Smooth muscle cell (in vitro differentiated cells): ENCODE data around the gene AKAP13. TPM values are rescaled to one million over a fixed set of nuclear protein-coding genes. Genes with fewer than 3 reads are reported as not detected.

Source experiments
- DNase-seq: peaks from one replicate; lab custom pipeline; 2025; ENCODE audit not compliant: unreplicated experiment; lab: John Stamatoyannopoulos, UW
- H2AFZ ChIP-seq: fragments of 200-600 bp; sonication (generic); 2 replicates; pipeline ENCODE4 v1.6.0; 2016; ENCODE audit warnings: antibody characterized with exemption, low read depth, mild to moderate bottlenecking
- H3F3A ChIP-seq: fragments of 200-600 bp; sonication (generic); 2 replicates; pipeline ENCODE4 v1.6.0; 2017; ENCODE audit warnings: antibody characterized with exemption, low read depth
- H3K27ac ChIP-seq: fragments of 200-600 bp; sonication (generic); 2 replicates; pipeline ENCODE4 v1.5.1; 2016; ENCODE audit warnings: low read depth, mild to moderate bottlenecking
- H3K27me3 ChIP-seq: fragments of 200-600 bp; sonication (generic); 2 replicates; pipeline ENCODE4 v1.6.1; 2016; ENCODE audit warnings: low read depth, mild to moderate bottlenecking
- H3K36me3 ChIP-seq: fragments of 200-600 bp; sonication (generic); 2 replicates; pipeline ENCODE4 v1.5.1; 2016; ENCODE audit warnings: low read depth
- H3K4me1 ChIP-seq: fragments of 200-600 bp; sonication (generic); 2 replicates; pipeline ENCODE4 v1.5.1; 2016; ENCODE audit warnings: low read depth
- H3K4me2 ChIP-seq: fragments of 200-600 bp; sonication (generic); 2 replicates; pipeline ENCODE4 v1.6.0; 2016; ENCODE audit warnings: mild to moderate bottlenecking
- H3K4me3 ChIP-seq: fragments of 200-600 bp; sonication (generic); 2 replicates; pipeline ENCODE4 v1.5.1; 2016; ENCODE audit warnings: mild to moderate bottlenecking
- H3K79me2 ChIP-seq: fragments of 200-600 bp; sonication (generic); 2 replicates; pipeline ENCODE4 v1.6.0; 2016; ENCODE audit warnings: low read depth, mild to moderate bottlenecking
- H3K9ac ChIP-seq: fragments of 200-600 bp; sonication (generic); 2 replicates; pipeline ENCODE4 v1.6.0; 2016; ENCODE audit warnings: low read depth
- H3K9me3 ChIP-seq: fragments of 200-600 bp; sonication (generic); replicated peaks from 2 replicates; pipeline ENCODE4 v1.5.1; 2016; ENCODE audit warnings: low read depth
- H4K20me1 ChIP-seq: fragments of 200-600 bp; sonication (generic); 2 replicates; pipeline ENCODE4 v1.6.0; 2016; ENCODE audit warnings: low read depth
- WGBS: methylation state at CpG from one replicate; pipeline ENCODE4 v1.1.7; 2016; ENCODE audit warnings: low lambda C conversion rate; 5-methylcytosine and 5-hydroxymethylcytosine counted together
- polyA plus RNA-seq: library from polyadenylated mRNA; unstranded; fragments of >200 nt; fragmentation: Nextera tagmentation; extraction: Ambion mirVana; gene quantifications from 2 replicates; pipeline ENCODE4 v1.2.1, GENCODE V29; 2016
- total RNA-seq: library from RNA; depleted of rRNA; stranded (reverse); fragments of >200 nt; gene quantifications from 2 replicates; pipeline ENCODE4 v1.2.3, GENCODE V29; 2014
- TF ChIP-seq, protein P1 (sequence below): fragments of 200-600 bp; sonication (generic); IDR thresholded peaks from 2 replicates; pipeline ENCODE4 v1.5.1; 2017; ENCODE audit warnings: borderline replicate concordance, mild to moderate bottlenecking, antibody characterized with exemption; ENCODE audit not compliant: insufficient read depth, poor library complexity, severe bottlenecking

The AKAP13 gene
- total and polyA plus RNA-seq, 2 experiments from 2014 or later, result 43.3 to 63.5 TPM

DNA sequence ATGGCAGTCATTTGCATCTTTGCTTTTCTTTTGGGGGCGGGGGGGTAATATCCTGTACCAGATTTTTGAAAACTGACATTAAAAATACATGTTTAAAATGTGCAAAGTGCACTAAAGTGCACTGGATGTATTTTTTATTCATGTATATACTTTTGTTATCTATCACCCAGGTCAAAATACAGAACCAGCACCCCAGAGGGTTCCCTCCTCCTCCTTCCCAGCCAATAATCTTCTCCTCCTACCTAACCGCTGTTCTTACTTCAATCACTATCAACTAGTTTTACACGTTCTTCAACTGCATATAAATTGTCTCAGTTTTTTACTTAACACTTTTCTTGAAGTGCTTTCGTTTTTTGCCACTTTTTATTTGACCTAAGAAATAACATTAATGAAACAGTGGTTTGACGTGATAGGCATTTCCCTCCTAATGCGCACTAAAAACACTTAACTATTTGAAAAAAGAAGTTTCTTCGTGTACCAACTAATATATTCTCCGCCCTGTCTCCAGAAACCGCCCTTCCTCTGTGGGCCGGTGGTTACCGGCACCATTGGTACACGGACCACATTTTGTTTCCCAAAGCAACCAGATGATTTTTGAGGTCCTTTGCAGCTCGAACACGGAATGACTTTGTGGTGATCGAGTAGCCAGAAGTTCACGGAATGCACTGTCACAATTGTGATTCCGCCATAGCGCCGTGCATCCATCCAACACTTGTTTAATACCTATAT, 836 bp upstream of the AKAP13 start:
- Histone ChIP-seq H3F3A (no peaks in the 10 kb centered on the region), H3K9ac (peak overlapping the region; percentile 2), H3K4me1 (peaks cover 23% of the 10 kb centered on the region), H3K4me3 (peak overlapping the region; percentile 97), H3K79me2 (peaks cover 38% of the 10 kb centered on the region), H3K27ac (peak overlapping the region; percentile 58), H2AFZ (peak overlapping the region; percentile 60), H3K9me3 (no peaks in the 10 kb centered on the region), H3K27me3 (no peaks in the 10 kb centered on the region), H3K36me3 (no peaks in the 10 kb centered on the region), H3K4me2 (peak overlapping the region; percentile 83), H4K20me1 (peaks cover 36% of the 10 kb centered on the region)
- DNase-seq, result no peak
- 9% methylated on average over 19 of the region's 19 CpGs for WGBS
- TF ChIP-seq, protein P1, sequence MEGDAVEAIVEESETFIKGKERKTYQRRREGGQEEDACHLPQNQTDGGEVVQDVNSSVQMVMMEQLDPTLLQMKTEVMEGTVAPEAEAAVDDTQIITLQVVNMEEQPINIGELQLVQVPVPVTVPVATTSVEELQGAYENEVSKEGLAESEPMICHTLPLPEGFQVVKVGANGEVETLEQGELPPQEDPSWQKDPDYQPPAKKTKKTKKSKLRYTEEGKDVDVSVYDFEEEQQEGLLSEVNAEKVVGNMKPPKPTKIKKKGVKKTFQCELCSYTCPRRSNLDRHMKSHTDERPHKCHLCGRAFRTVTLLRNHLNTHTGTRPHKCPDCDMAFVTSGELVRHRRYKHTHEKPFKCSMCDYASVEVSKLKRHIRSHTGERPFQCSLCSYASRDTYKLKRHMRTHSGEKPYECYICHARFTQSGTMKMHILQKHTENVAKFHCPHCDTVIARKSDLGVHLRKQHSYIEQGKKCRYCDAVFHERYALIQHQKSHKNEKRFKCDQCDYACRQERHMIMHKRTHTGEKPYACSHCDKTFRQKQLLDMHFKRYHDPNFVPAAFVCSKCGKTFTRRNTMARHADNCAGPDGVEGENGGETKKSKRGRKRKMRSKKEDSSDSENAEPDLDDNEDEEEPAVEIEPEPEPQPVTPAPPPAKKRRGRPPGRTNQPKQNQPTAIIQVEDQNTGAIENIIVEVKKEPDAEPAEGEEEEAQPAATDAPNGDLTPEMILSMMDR, result no peak

DNA sequence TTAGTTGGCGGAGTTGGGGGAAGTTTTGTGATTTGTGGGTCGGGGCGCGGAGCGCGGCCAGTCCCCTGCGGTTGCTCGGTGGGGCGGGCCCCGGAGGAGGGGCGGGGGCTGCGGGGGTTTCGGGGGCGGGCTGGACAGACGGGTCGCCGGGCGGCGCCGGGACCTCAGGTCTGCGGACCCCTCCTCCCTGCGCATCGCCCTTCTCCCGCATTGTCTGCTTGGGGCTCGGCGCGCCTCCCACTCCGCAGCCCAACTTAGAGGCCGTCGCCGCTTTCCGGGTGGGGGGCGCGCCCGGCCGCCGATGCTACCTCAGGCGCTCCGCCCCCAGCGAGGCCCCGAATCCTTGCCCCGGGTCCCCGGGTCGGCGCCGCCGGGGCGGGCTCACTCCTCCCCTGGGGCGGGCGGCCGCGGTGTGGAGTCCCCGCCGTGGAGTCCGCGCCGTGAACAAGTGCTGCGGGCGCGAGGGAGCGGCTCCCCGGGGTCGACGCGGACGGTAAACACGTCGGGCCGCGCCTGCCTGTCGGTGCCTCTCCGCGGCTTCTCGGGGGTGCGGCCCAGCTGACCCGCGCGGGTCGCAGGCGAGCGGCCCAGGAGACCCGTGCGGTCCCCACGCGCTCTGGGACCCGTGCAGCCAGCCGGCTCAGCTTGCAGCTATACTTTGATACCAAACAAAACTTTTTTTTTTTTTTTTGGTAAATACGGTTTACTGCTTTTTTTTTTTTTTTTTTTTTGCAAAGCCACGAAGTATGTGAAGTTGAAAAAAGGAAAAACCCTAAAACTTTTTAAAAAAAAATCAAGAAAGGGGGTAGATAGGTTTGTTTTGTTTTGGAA, 624 bp downstream of the AKAP13 start:
- TF ChIP-seq, protein P1, result no peak
- peaks cover 50% of the 10 kb centered on the region for H4K20me1 ChIP-seq
- H3K27ac ChIP-seq, result peak overlapping the region; percentile 90
- peak overlapping the region; percentile 91 for H3K9ac ChIP-seq
- no peaks in the 10 kb centered on the region for H3F3A ChIP-seq
- peak; percentile 62 for DNase-seq
- WGBS, result 0% methylated on average over 26 of the region's 89 CpGs
- peak overlapping the region; percentile 88 for H2AFZ ChIP-seq
- H3K4me3 ChIP-seq, result peak overlapping the region; percentile 97
- H3K4me1 ChIP-seq, result peaks cover 23% of the 10 kb centered on the region
- peak overlapping the region; percentile 91 for H3K4me2 ChIP-seq
- peaks cover 52% of the 10 kb centered on the region for H3K79me2 ChIP-seq
- H3K9me3 ChIP-seq, result no peaks in the 10 kb centered on the region
- H3K27me3 ChIP-seq, result no peaks in the 10 kb centered on the region
- no peaks in the 10 kb centered on the region for H3K36me3 ChIP-seq

DNA sequence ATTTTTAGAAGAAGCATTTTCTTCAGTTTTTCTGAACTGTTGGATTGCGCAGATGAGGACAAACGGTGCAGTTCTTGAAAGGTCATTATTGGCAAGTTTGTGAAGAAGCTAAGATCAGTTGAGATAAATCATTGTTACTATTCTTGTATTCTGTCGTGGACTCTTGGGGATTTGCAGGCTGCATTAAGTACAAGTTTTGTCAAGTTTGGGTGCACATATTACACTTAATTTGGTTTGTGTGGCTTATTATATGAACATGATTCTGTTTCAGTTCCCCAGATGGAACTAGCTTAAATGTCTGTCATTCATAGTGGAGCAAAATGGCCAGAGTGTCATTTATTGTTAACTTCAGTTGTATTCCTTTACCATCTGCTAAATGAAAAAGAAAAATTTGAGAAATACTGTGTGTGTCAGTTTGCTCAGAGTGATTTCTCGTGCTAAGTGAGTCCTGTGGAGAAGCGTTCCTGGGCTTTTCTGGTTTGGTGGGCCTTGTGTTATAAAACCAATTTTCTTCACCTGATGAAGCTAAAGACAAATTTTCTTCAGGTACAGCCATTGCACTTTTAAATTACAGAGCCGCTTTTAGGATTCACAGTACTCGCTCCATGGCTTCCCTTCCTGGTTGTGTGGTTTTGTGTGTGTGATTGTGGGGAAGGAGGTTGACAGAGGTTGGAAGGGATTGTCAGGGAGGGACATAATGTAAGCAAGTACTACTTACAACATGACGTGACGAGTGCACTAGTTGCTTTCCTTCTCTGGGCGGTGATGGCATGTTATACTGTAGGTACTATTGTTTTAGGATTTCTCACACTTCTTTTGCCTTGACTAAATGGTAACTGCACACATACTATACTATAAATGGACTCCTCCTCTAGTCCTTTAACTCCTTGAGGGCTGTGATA, 1.7 kb downstream of the AKAP13 start:
- peak overlapping the region; percentile 91 for H3K4me2 ChIP-seq
- H3K9ac ChIP-seq, result peak overlapping the region; percentile 91
- no peaks in the 10 kb centered on the region for H3K36me3 ChIP-seq
- no peaks in the 10 kb centered on the region for H3F3A ChIP-seq
- H3K27ac ChIP-seq, result peak overlapping the region; percentile 90
- DNase-seq, result no peak
- no peaks in the 10 kb centered on the region for H3K9me3 ChIP-seq
- peaks cover 61% of the 10 kb centered on the region for H4K20me1 ChIP-seq
- H3K4me1 ChIP-seq, result peaks cover 23% of the 10 kb centered on the region
- peak overlapping the region; percentile 97 for H3K4me3 ChIP-seq
- no peak overlapping the region for H2AFZ ChIP-seq
- TF ChIP-seq, protein P1, result no peak
- WGBS, result 42% methylated on average over 10 of the region's 10 CpGs
- no peaks in the 10 kb centered on the region for H3K27me3 ChIP-seq
- H3K79me2 ChIP-seq, result peaks cover 63% of the 10 kb centered on the region
